Measurements from ENCODE around the gene PYCARD. TPM values are rescaled to one million over a fixed set of nuclear protein-coding genes. Genes with fewer than 3 reads are reported as not detected.

PYCARD gene
- total and polyA plus RNA-seq, 2 donors (not counting 3 experiments of a cell fraction or from before 2014, with no cell fraction given) = 19.1 to 40.1 TPM

DNA sequence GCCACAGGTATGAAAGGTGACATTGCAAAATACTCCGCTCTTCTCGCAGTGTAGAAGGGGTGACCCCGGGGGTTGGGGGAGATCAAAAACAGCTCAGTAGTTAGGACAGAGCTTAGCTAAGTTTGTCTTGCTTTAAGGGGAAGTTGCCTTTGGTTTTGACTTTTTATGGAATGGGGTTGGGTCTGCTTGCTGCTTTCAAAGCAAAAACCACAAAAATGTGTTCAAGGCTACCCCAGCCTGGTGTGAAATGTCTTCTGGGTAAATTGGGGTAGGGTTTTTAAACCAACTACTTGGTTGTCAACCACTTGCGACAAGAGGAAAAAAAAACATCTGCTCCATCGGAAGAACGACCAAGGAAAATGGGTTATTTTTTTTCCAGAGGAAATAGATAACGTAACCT is 16.4 kb downstream of the PYCARD start:
- Histone ChIP-seq H3K4me1 (ENCODE audit: control insufficient read depth, extremely low read depth, insufficient read depth, low read length) (peaks cover 15% of the 10 kb centered on the region), H3K4me3 (replicated peaks in 1 of 3; ENCODE audit: insufficient read depth in 1 of 3, low read depth in 1 of 3, low read length in 3 of 3) (no peak overlapping the region), H3K9ac (replicated peaks; ENCODE audit: extremely low read depth, insufficient read depth, low read length) (no peak overlapping the region), H4K20me1 (replicated peaks; ENCODE audit: control insufficient read depth, extremely low read depth, insufficient read depth, low read length) (peaks cover 24% of the 10 kb centered on the region), H3K9me1 (replicated peaks; ENCODE audit: control insufficient read depth, extremely low read depth, insufficient read depth, low read length) (no peaks in the 10 kb centered on the region), H2AFZ (ENCODE audit: low read depth, low read length) (no peak overlapping the region), H3K36me3 (ENCODE audit: control insufficient read depth in 2 of 2, extremely low read depth in 1 of 2, insufficient read depth in 2 of 2, low read length in 2 of 2) (peaks cover 65 to 73% of the 10 kb centered on the region in 2 experiments), H3K27me3 (ENCODE audit: control insufficient read depth in 2 of 2, insufficient read depth in 2 of 2, low read length in 2 of 2) (no peaks in the 10 kb centered on the region), H3K9me3 (replicated peaks; ENCODE audit: control insufficient read depth, insufficient read depth, low read length) (no peaks in the 10 kb centered on the region), H3K4me2 (ENCODE audit: insufficient read depth, low read length) (no peak overlapping the region), H3K27ac (ENCODE audit: insufficient read depth, low read depth, low read length) (no peak overlapping the region), H3K79me2 (ENCODE audit: control insufficient read depth, insufficient read depth, low read length) (peaks cover 91% of the 10 kb centered on the region)
- no TSS peak for BruUV-seq (replicated peaks)
- ChIA-PET POLR2A (no interaction called here), CTCF (interaction anchor here (1.0 kb wide), 1 partner anchor 44 kb away, joined by 3 read pairs; no protein-coding TSS in a partner anchor)
- DNase-seq (ENCODE audit: low read depth, low spot score) (no peak), FAIRE-seq (no peak)
- no peak for TF ChIP-seq FOS (IDR thresholded peaks at IDR 0.05; ENCODE audit: borderline replicate concordance, insufficient read depth, low read length)
- peak; percentile 19 for TF ChIP-seq POLR2A (IDR thresholded peaks at IDR 0.05; ENCODE audit: low read depth, low read length)
- intact Hi-C loops (cut with micrococcal nuclease) = no loop called here
- dilution Hi-C loops (cut with MboI; ENCODE audit: extremely low pct_ligation_motif_present, low sequenced_read_pairs) = no loop called here

GRCh38 chr16:31185339-31185738 is 17.2 kb downstream of the PYCARD start:
- intact Hi-C loops (cut with micrococcal nuclease) = no loop called here
- Histone ChIP-seq H3K27ac (ENCODE audit: insufficient read depth, low read depth, low read length) (no peak overlapping the region), H3K36me3 (ENCODE audit: control insufficient read depth in 2 of 2, extremely low read depth in 1 of 2, insufficient read depth in 2 of 2, low read length in 2 of 2) (peaks cover 60 to 66% of the 10 kb centered on the region in 2 experiments), H3K4me1 (ENCODE audit: control insufficient read depth, extremely low read depth, insufficient read depth, low read length) (peaks cover 15% of the 10 kb centered on the region), H2AFZ (ENCODE audit: low read depth, low read length) (no peak overlapping the region), H3K27me3 (ENCODE audit: control insufficient read depth in 2 of 2, insufficient read depth in 2 of 2, low read length in 2 of 2) (no peaks in the 10 kb centered on the region), H3K4me2 (ENCODE audit: insufficient read depth, low read length) (no peak overlapping the region), H3K79me2 (ENCODE audit: control insufficient read depth, insufficient read depth, low read length) (peaks cover 94% of the 10 kb centered on the region), H3K4me3 (replicated peaks in 1 of 3; ENCODE audit: insufficient read depth in 1 of 3, low read depth in 1 of 3, low read length in 3 of 3) (no peak overlapping the region), H3K9me1 (replicated peaks; ENCODE audit: control insufficient read depth, extremely low read depth, insufficient read depth, low read length) (no peaks in the 10 kb centered on the region), H3K9me3 (replicated peaks; ENCODE audit: control insufficient read depth, insufficient read depth, low read length) (no peaks in the 10 kb centered on the region), H3K9ac (replicated peaks; ENCODE audit: extremely low read depth, insufficient read depth, low read length) (no peak overlapping the region), H4K20me1 (replicated peaks; ENCODE audit: control insufficient read depth, extremely low read depth, insufficient read depth, low read length) (peaks cover 24% of the 10 kb centered on the region)
- CTCF ChIA-PET = interaction anchor here (1.0 kb wide), 1 partner anchor 43 kb away, joined by 3 read pairs; no protein-coding TSS in a partner anchor
- FAIRE-seq (no peak), DNase-seq (ENCODE audit: low read depth, low spot score) (no peak)
- BruUV-seq (replicated peaks) = no TSS peak
- POLR2A ChIA-PET = no interaction called here
- dilution Hi-C loops (cut with MboI; ENCODE audit: extremely low pct_ligation_motif_present, low sequenced_read_pairs) = no loop called here
- TF ChIP-seq MAX (IDR thresholded peaks at IDR 0.05; ENCODE audit: insufficient read depth, insufficient read length) (no peak), POLR2AphosphoS5 (IDR thresholded peaks at IDR 0.05; ENCODE audit: insufficient read depth, low read depth, low read length) (no peak), POLR2A (IDR thresholded peaks at IDR 0.05; ENCODE audit: low read depth, low read length) (no peak), EZH2 (IDR thresholded peaks at IDR 0.05; ENCODE audit: borderline replicate concordance, low read depth, low read length, severe bottlenecking) (no peak), JUN (IDR thresholded peaks at IDR 0.05; ENCODE audit: borderline replicate concordance, insufficient read depth, insufficient read length, low read depth) (no peak), FOS (IDR thresholded peaks at IDR 0.05; ENCODE audit: borderline replicate concordance, insufficient read depth, low read length) (no peak), GATA2 (IDR thresholded peaks at IDR 0.05; ENCODE audit: insufficient read depth, insufficient read length, low read depth, low read length) (no peak), CTCF (IDR thresholded peaks at IDR 0.05; ENCODE audit: extremely low read depth in 1 of 2, insufficient read depth in 1 of 2, low read depth in 1 of 2, low read length in 2 of 2) (no peak), MYC (IDR thresholded peaks at IDR 0.05; ENCODE audit: low read depth, low read length) (no peak)
